NCI-H1930 (cell line): ENCODE results near the gene ATG16L2.
A peak's percentile ranks its signal among the peaks of the same experiment; 100 is the strongest.
"Not testable (repeated sequence)": the region's sequence is repeated elsewhere in the genome, so short reads cannot be mapped to it uniquely, and the experiment has no call there.

Source experiments
- DNase-seq, 2 experiments: peaks; one replicate each; lab custom pipeline; 2025; lab: John Stamatoyannopoulos, UW

ATG16L2 gene

GRCh38 chr11:72842653-72843330 lies 28.6 kb downstream of the ATG16L2 start:
- no peak for DNase-seq

DNA sequence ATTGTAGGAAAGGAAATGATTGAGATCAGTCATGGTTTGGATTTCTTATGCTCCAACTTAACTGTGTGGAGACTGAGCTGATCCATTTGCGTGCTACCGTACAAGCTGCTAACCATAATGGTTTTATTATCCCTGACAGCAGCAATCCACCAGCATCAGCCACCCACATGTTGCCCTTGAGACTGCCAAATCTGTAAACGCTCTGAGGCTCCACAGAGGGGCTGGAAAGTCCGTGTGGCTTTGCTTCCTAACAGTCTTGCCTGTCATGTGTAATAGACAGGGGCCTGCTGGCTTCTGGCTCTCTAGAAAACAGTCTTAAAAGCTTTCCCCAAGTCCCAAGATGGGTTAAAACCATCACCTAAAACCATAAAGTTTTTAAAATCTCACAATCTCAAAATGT lies 30.1 kb downstream of the ATG16L2 start:
- no peak for DNase-seq

DNA sequence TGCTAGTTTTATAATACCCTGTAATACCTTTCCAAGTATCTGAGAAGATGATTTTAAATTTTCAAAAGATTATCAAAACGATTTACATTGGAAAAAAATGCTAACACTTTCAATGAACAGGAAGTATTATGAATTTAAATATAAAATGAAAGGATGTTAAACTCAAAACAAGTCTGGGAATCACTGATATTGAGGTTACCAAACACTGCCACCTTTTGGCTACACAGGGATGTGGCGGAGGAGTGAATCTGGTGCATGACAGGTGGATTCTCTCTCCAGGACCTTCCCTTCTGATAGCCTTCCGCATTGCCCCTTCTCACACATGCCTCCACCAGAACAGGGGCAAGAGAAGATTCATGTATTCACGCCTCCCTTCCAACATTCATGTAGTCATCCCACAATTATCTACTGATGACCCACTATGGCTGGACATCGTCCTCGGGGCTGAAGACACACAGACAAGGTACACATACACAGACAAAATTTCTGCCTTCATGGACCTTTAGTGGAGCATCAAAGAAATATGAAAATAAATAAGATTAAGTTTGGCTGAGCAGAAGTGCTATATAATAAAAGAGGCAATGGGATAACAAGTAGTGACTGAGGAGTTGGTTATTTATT lies 34.7 kb downstream of the ATG16L2 start:
- DNase-seq: peak in 1 of 2 experiments; percentile 16

GRCh38 chr11:72850832-72851231 lies 36.6 kb downstream of the ATG16L2 start:
- DNase-seq: no peak

DNA sequence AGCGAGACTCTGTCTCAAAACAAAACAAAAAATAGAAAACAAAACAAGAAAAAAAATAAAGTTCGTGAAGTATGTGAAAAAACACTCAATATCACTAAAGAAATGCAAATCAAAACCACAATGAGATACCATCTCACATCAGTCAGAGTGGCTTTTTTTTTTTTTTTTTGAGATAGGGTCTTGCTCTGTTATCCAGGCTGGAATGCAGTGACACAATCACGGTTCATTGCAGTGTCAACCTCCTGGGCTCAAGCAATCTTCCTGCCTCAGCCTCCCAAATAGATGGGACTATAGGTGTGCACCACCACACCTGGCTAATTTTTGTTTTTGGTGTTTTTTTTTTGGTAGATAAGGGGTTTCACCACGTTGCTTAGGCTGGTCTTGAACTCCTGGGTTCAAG lies 37.5 kb downstream of the ATG16L2 start:
- DNase-seq: no peak

DNA sequence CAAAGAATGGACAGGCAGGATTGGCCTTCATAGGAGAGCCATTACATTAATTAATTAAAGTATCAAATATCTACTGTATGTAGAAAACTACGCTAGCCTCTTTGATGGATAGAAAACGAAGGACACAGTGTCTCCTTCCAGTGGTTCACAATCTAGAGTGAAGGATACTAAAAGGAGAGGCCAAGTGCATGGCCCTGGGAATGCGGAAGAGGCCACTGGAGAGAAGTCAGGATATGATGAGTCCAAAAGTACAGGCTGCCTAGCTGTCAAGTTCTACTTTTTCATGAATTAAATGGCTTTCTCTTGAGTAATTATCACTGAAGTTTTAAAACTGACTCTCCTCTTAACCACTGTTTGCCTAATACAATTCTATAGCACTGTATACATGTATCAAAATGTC lies 41.9 kb downstream of the ATG16L2 start:
- no peak for DNase-seq

- no peak for DNase-seq
These were observed 42.5 kb downstream of the ATG16L2 start for GRCh38 chr11:72856551-72857345.

DNA sequence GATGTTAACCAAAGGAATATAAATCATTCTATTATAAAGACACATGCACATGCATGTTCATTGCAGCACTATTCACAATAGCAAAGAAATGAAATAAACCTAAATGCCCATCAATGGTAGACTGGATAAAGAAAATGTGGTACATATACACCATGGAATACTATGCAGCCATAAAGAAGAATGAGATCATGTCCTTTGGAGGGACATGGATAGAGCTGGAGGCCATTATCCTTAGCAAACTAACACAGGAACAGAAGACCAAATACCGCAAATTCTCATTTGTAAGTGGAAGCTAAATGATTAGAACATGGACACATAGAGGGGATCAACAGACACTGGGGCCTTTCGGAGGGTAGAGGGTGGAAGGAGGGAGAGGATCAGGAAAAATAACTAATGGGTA lies 44.1 kb downstream of the ATG16L2 start:
- DNase-seq: not testable (repeated sequence)

- no peak for DNase-seq
These were observed 44.9 kb downstream of the ATG16L2 start for GRCh38 chr11:72859126-72859525.

DNA sequence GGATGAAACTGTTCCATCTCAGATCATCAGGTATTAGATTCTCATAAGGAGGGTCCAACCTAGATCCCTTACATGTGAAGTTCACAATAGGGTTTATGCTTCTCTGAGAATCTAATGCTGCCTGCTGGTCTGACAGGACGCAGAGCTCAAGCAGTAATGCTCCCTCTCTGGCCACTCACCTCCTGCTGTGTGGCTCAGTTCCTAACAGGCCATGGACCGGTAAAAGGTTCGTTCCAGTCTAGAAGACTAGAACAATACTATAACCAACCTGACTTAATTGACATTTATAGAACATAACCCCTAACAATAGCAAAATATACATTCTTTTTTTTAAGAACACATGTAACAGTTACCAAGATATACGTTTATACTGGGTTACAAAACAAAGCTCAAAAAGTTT lies 45.8 kb downstream of the ATG16L2 start:
- DNase-seq: no peak

DNA sequence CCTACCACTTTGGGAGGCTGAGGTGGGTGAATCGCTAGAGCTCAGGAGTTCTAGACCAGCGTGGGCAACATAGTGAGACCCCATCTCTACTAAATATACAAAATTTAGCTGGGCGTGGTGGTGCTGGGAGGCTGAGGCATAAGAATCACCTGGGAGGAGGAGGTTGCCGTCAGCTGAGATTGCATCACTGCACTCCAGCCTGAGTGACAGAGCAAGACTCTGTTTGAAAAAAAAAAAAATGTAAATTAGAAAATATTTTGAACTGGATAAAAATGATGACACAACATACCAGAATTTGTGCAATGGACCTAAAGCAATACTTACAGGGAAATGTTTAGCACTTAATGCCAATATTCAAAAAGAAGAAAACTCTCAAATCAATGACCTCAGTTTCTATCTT lies 46.4 kb downstream of the ATG16L2 start:
- DNase-seq: no peak

GRCh38 chr11:72863091-72863490 lies 48.9 kb downstream of the ATG16L2 start:
- no peak for DNase-seq

DNA sequence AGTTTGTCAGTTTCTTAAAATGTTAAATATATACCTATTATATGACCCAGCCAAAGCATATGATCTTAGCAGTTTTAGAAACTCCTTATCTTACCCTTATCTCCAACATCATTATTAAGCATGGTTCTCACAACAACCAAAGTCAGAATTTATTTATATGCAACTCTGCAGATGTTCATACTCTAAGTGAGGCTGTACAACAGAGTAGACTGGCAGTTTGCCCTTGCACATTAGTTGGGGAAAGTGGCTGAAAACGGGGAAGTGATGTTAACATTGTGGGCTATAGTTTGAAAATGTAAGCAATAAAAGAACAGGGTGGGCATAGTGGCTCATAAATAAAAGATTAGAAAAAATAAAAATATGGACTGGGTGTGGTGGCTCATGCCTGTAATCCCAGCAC lies 49.7 kb downstream of the ATG16L2 start:
- no peak for DNase-seq

DNA sequence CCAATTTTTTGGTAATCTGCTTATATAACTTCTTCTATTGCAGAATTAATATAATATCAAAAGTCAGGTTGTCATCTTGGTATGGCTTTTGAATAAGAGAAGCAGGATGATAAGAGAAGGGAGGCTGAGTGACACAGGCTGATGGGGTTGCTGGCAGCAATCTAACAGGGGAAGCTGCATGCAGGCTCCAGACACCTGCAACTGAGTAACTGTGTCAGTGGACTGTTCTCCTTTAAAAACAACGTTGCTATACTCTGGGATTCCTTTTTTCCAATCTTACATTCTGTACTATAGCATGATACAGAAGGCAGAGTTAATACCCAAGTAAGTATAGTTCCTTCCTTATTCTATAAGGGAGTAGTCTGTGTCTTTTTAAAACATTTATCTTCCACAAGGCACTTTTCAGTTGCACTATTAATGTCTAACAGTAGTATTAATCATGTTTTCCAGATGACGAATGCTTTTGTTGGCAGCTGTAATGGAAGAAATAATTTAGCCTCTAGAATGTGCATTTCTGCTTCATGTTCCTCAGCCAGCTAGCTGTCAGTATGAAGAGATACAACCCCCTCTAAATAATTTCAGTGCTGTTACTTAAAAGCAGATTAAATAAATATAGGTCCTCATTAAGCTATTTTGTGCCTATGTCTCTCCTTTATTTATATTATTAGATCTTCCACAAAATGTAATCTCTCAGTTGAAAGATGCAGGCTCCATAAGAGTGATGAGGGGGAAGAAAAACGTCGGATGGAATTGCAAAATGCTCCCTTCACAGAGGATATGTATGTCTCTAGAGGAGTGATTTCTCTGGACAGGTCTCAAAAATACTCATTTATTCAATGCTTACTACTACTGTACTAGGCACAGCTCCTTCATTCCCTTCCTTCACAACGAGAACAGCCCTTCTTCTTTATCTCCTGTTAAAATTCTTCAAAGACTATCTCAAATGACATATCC lies 50.8 kb downstream of the ATG16L2 start:
- no peak for DNase-seq

DNA sequence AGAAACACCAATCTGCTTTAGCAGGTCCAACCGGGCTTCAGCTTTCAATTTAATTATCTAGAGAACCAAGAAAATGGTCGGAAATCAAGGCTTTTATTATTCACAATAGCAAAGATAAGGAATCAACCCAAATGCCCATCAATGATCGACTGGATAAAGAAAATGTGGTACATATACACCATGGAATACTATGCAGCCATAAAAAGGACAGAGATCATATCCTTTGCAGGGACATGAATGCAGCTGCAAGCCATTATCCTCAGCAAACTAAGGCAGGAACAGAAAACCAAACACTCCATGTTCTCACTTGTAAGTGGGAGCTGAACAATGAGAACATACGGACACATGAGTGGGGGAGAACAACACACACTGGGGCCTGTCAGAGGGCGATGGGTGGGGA lies 53.8 kb downstream of the ATG16L2 start:
- DNase-seq: no peak

DNA sequence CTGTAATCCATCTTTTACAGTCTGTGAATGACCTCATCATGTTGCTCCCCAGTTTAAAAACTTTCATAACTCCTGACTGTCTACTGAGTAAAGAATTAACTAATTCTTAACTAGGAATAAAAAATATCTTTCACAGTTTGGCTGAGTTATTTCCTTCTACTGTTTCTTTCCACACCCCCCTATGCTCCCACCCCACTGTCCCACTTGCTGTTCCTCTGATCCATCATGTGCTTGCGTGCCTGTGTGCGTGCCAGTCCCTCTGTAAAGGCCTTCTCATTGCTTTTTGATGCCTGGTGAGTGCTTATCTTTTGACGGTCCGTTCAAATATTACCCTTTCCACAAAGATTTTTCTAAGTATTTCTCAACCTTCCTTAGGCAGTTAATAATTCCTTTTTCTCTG lies 55.6 kb downstream of the ATG16L2 start:
- no peak for DNase-seq

- no peak for DNase-seq
These were observed 56.9 kb downstream of the ATG16L2 start for GRCh38 chr11:72871119-72871518.

GRCh38 chr11:72872012-72872411 lies 57.8 kb downstream of the ATG16L2 start:
- DNase-seq: no peak

- DNase-seq: no peak
These were observed 61.5 kb downstream of the ATG16L2 start for GRCh38 chr11:72875736-72876135.

GRCh38 chr11:72876147-72876546 lies 61.9 kb downstream of the ATG16L2 start:
- DNase-seq: no peak
